ENCODE measurements around the gene CEMIP.

CEMIP gene

DNA sequence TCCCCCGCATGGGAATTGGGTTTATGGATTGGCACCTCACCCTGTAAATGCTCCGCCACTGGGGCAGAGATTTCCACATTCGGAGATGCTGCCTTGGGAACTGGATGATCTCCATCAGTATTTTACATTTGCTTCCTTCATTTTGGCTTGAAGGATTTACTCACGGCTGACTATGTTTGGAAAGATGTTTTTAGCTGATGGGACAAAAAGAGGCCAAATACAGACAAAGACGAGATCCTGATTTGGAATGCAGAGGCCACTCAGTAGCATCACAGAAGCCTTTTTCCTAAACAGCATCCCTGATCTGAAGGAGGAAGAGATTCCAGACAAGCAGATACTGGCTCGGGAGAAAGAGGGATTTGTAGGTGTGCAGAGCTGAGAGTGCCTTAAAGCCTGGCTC lies 133.5 kb downstream of the CEMIP start:
- DNase-seq (ENCODE audit: extremely low read depth, low read depth) = no peak
- TF ChIP-seq CTCF (IDR thresholded peaks at IDR 0.05; ENCODE audit: low read depth, low read length, missing control alignments) = no peak
- no peak overlapping the region for H3K4me3 ChIP-seq (replicated peaks; ENCODE audit: low read depth, low read length)

DNA sequence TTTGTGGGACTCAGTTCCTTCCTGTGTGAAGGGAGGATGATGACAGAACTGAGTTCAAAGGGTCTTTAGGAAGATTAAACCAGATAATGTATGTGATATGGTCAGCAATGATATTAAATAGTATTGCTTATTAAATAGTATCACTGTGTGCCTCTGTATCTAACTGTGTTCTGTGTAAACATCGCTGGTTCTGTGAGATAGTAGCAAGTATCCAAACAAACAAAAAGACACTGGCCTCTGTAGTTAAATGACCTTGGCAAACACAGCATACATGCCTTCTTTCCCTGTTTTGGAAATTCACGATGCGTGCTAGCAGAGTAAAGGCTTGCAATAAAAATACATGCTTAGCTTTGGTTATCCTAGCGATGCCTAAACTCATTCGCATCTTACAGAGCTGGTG lies 134.4 kb downstream of the CEMIP start:
- H3K4me3 ChIP-seq (replicated peaks; ENCODE audit: low read depth, low read length) = no peak overlapping the region
- no peak for TF ChIP-seq CTCF (IDR thresholded peaks at IDR 0.05; ENCODE audit: low read depth, low read length, missing control alignments)
- DNase-seq (ENCODE audit: extremely low read depth, low read depth) = no peak

- no peak for DNase-seq (ENCODE audit: extremely low read depth, low read depth)
- no peak overlapping the region for H3K4me3 ChIP-seq (replicated peaks; ENCODE audit: low read depth, low read length)
- no peak for TF ChIP-seq CTCF (IDR thresholded peaks at IDR 0.05; ENCODE audit: low read depth, low read length, missing control alignments)
Measured at GRCh38 chr15:80915472-80915871, 136.3 kb downstream of the CEMIP start.

DNA sequence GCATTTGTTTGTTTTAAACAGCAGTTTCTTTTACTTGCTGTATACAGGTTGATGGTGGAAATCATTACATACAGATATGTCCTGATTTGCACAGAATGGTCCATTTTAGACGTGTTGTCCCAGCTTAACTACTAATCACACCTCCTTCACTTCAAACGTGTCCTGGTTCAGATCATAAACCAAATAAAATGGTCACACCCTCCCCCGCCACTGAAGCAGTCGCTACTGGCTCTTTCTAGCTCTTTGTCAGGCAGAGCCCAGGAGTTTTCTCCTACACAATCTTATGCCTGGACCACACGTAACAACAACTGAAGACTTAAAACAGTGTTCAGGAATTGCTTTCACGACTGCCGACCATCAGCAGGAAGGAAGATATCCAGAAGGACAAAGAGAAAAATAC lies 136.9 kb downstream of the CEMIP start:
- DNase-seq (ENCODE audit: extremely low read depth, low read depth) = no peak
- no peak for TF ChIP-seq CTCF (IDR thresholded peaks at IDR 0.05; ENCODE audit: low read depth, low read length, missing control alignments)

GRCh38 chr15:80918196-80918783 lies 139.1 kb downstream of the CEMIP start:
- no peak for DNase-seq (ENCODE audit: extremely low read depth, low read depth)
- no peak overlapping the region for H3K4me3 ChIP-seq (replicated peaks; ENCODE audit: low read depth, low read length)
- no peak for TF ChIP-seq CTCF (IDR thresholded peaks at IDR 0.05; ENCODE audit: low read depth, low read length, missing control alignments)

More for the DNA sequence above, 136.9 kb downstream of the CEMIP start:
- no peak overlapping the region for H3K4me3 ChIP-seq (replicated peaks; ENCODE audit: low read depth, low read length)

DNA sequence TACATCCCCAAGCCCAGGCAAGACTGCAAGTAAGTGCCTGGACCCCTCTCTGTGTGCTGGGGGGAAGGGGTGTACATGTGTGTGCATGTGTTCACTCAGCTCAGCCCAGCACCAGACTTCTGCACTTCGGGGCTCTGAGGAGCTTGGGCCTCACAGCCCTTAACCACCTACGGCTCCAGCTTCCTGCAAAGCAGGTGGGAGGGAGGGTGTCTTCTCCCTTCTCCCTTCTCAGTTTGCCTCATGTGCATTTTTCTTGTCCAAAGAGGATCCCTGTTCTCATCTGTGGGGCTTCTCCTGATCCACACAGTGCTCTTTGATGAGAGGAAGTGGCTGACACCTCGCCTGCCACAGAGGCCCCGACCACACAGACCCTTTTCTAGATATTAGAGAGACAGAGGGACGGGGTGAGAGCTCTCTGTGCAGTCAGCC lies 141.1 kb downstream of the CEMIP start:
- TF ChIP-seq CTCF (IDR thresholded peaks at IDR 0.05; ENCODE audit: low read depth, low read length, missing control alignments) = no peak
- no peak for DNase-seq (ENCODE audit: extremely low read depth, low read depth)
- no peak overlapping the region for H3K4me3 ChIP-seq (replicated peaks; ENCODE audit: low read depth, low read length)
